CD4-positive, CD25-positive, alpha-beta regulatory T cell (primary cell): ENCODE measurements around the gene MAB21L4. TPM values are rescaled to one million over a fixed set of nuclear protein-coding genes. Genes with fewer than 3 reads are reported as not detected.

Experiments
- ATAC-seq, 2 donors: fragments of 150-1000 bp; cut with Tn5 transposase; one replicate each; pipeline ENCODE4 v1.10.0; 2021; ENCODE audit warnings: low read depth in 2 of 2, moderate number of reproducible peaks in 2 of 2, moderate library complexity in 1 of 2
- DNase-seq, 3 donors: peaks; one replicate each; pipeline versions ENCODE4 v3.0.0 to v3.0.0-alpha.2; 2012 to 2022; ENCODE audit warnings: mixed read lengths in 1 of 3
- H3K27ac ChIP-seq: one replicate; pipeline ENCODE4 v1.7.0; 2013; ENCODE audit warnings: mild to moderate bottlenecking, low read length; ENCODE audit not compliant: insufficient read depth, poor library complexity, severe bottlenecking
- H3K27me3 ChIP-seq: one replicate; pipeline ENCODE4 v1.7.0; 2013; ENCODE audit warnings: low read length; ENCODE audit not compliant: control insufficient read depth, insufficient read depth
- H3K36me3 ChIP-seq: one replicate; pipeline ENCODE4 v1.7.0; 2013; ENCODE audit warnings: mild to moderate bottlenecking, low read length, moderate library complexity; ENCODE audit not compliant: control insufficient read depth, insufficient read depth
- H3K4me1 ChIP-seq: 2 replicates; pipeline ENCODE4 v1.7.0; 2013; ENCODE audit warnings: mild to moderate bottlenecking, low read length; ENCODE audit not compliant: insufficient read depth, control insufficient read depth, poor library complexity, severe bottlenecking
- H3K4me3 ChIP-seq: one replicate; pipeline ENCODE4 v1.7.0; 2013; ENCODE audit warnings: low read depth, mild to moderate bottlenecking, low read length, moderate library complexity
- H3K9me3 ChIP-seq, 2 experiments: 1 replicate in 1 of 2; 2 replicates in 1 of 2; pipeline ENCODE4 v1.7.0; 2013; ENCODE audit warnings: low read length in 2 of 2, mild to moderate bottlenecking in 1 of 2, moderate library complexity in 1 of 2; ENCODE audit not compliant: control insufficient read depth in 2 of 2
- H3K27ac Mint-ChIP-seq, 3 donors: one replicate each; pipeline ENCODE4 v1.8.0; 2020 to 2022; ENCODE audit warnings: mild to moderate bottlenecking in 3 of 3, mixed read lengths in 3 of 3, moderate library complexity in 2 of 3
- H3K27me3 Mint-ChIP-seq: one replicate; pipeline ENCODE4 v1.8.0; 2022; ENCODE audit warnings: mild to moderate bottlenecking, mixed read lengths
- H3K36me3 Mint-ChIP-seq: one replicate; pipeline ENCODE4 v1.8.0; 2020; ENCODE audit warnings: mixed read lengths
- H3K4me1 Mint-ChIP-seq, 4 donors: one replicate each; pipeline ENCODE4 v1.8.0; 2020 to 2022; ENCODE audit warnings: mixed read lengths in 4 of 4, mild to moderate bottlenecking in 1 of 4
- H3K4me3 Mint-ChIP-seq, 4 donors: one replicate each; pipeline ENCODE4 v1.8.0; 2020 to 2022; ENCODE audit warnings: mild to moderate bottlenecking in 4 of 4, mixed read lengths in 4 of 4, moderate library complexity in 3 of 4
- H3K9me3 Mint-ChIP-seq, 7 donors: one replicate each; pipeline ENCODE4 v1.8.0; 2020 to 2022; ENCODE audit warnings: mixed read lengths in 7 of 7, mild to moderate bottlenecking in 3 of 7, moderate library complexity in 2 of 7
- polyA plus RNA-seq, 4 donors: library from polyadenylated mRNA; unstranded; fragments of 300-500 nt; fragmentation: Illumina TruSeq; gene quantifications; one replicate each; pipeline ENCODE4 v1.2.3, GENCODE V29; 2021
- total RNA-seq: library from RNA; stranded (reverse); gene quantifications from one replicate; pipeline ENCODE4 v1.2.3, GENCODE V29; 2022

The MAB21L4 gene
- total and polyA plus RNA-seq, 5 donors from 2014 or later: not detected

DNA sequence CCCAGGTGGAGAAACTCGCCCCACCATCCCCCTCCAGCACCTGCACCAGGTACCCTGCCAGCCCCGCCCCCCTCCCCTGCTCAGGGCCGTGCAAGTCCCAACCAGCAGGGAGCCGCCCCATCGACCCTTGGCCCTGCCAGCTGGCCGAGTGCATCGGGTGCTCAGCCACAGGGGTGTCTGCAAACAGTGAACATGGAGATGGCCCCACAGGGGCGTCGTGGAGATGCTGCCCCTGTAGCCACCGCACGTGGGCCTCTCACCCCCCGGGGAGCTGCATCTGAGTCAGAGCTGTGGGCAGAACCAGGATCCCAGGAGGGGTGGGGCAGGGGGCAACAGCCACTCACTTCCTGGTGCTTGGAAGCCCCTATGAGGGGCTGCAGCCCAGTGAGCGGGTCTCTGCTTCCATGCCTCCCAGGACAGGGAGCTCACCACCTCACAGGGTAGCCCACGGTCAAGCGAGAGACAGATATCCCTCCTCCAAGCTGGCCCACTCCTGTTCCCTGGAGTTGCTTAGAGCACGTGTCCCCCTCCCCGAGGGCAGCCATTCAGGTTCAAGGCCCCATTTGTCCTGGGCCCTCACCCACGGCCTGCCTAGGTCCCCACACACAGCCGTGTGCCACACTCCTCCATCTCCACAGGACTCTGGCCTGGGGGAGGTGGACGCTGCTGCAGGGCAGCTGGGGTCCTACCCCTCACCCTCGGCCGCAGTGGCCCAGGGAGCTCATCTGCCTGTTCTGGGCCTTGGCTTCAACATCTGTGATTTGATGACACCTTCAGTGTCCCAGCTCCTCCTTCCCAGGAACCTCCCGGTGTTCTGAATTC lies 1.1 kb upstream of the MAB21L4 start:
- H3K4me1 Mint-ChIP-seq: no peaks in the 10 kb centered on the region
- DNase-seq (no peak), ATAC-seq (no peak)
- Histone ChIP-seq H3K4me1 (no peaks in the 10 kb centered on the region), H3K27me3 (no peaks in the 10 kb centered on the region), H3K36me3 (no peaks in the 10 kb centered on the region), H3K4me3 (no peak overlapping the region), H3K9me3 (no peaks in the 10 kb centered on the region), H3K27ac (no peak overlapping the region)
- H3K27me3 Mint-ChIP-seq: no peaks in the 10 kb centered on the region
- H3K36me3 Mint-ChIP-seq: no peaks in the 10 kb centered on the region
- H3K27ac Mint-ChIP-seq: no peak overlapping the region
- no peak overlapping the region for H3K4me3 Mint-ChIP-seq
- no peaks in the 10 kb centered on the region for H3K9me3 Mint-ChIP-seq

DNA sequence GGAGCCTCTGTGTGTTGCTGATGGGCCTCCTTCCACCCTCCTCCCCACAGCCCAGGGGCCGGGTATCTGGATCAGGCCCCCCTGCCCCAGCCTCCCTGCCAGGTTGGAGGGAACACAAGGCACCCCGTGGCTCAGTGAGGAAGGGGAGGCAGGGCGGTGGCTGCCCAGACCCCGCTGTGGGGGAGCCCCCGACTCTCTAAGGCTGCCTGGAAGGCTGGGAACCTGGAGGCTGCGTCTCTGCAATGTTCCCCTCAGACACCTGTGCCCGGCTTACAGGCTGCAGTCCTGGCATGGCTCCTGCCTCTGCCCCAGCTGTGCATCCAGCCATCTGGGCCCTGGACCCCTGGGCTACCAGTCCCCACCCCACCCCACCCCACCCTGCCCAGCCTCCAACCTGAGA lies 438 bp upstream of the MAB21L4 start:
- Histone ChIP-seq H3K9me3 (no peaks in the 10 kb centered on the region), H3K27me3 (no peaks in the 10 kb centered on the region), H3K36me3 (no peaks in the 10 kb centered on the region), H3K4me1 (no peaks in the 10 kb centered on the region), H3K4me3 (no peak overlapping the region), H3K27ac (no peak overlapping the region)
- H3K27ac Mint-ChIP-seq: no peak overlapping the region
- H3K4me1 Mint-ChIP-seq: no peaks in the 10 kb centered on the region
- H3K4me3 Mint-ChIP-seq: no peak overlapping the region
- H3K9me3 Mint-ChIP-seq: no peaks in the 10 kb centered on the region
- DNase-seq (no peak), ATAC-seq (no peak)
- H3K36me3 Mint-ChIP-seq: no peaks in the 10 kb centered on the region
- no peaks in the 10 kb centered on the region for H3K27me3 Mint-ChIP-seq

DNA sequence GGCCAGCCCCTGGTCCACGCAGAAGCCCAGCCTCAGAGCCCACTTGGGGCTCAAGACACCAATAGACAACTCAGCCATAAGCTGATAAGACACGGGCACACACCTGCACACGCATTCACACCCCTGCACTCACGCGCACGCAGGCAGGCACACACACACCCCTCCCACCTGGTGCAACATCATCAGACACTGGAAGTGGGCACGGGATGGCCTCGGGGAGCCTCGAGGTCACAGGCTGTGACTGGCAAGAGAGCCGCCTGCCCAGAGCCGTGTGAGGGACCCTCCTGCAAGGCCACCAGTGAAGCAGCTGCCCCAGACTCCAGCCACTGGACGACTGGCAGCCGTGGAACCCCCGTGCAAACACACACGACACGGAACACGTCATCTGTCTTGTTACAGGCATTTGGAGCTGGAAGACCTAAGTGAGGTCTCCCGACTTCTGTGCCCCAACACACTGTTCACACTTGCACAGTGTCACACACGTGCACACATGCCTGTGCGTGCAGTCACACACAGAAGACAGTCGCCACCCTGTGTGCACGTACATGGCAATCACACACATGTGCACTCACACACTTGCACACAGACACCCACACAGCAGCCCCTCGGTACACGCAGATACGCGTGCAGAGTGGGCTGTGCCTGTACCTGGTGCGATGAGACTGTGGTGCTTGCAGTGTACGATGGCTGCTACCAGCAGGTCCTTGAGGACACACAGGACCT lies 959 bp downstream of the MAB21L4 start:
- no peaks in the 10 kb centered on the region for H3K36me3 ChIP-seq
- H3K27me3 ChIP-seq: no peaks in the 10 kb centered on the region
- H3K4me1 ChIP-seq: no peaks in the 10 kb centered on the region
- H3K27ac ChIP-seq: no peak overlapping the region
- no peaks in the 10 kb centered on the region for H3K9me3 ChIP-seq
- H3K9me3 Mint-ChIP-seq: no peaks in the 10 kb centered on the region
- no peak overlapping the region for H3K27ac Mint-ChIP-seq
- no peaks in the 10 kb centered on the region for H3K27me3 Mint-ChIP-seq
- H3K4me1 Mint-ChIP-seq: no peaks in the 10 kb centered on the region
- ATAC-seq (no peak), DNase-seq (no peak)
- H3K4me3 ChIP-seq: no peak overlapping the region
- no peaks in the 10 kb centered on the region for H3K36me3 Mint-ChIP-seq
- H3K4me3 Mint-ChIP-seq: no peak overlapping the region

DNA sequence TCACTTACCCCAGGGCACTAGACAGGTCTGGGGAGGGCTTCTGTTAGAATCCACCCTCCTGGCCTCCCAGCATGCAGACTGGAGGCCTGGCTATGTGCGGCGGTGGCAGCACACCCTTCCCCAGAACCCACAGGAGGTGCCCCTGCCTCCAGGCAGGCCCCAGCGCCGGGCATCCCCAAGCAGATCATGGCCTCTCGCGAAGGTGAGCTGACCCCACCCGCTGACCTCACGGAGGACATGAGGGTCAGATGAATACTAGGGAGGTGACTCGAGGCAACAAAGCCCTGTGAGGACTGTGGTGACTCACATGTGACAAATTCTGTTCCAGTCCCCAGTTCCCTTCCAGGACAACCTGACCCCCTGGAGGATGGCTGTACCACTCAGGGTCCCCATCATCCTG lies 1.9 kb downstream of the MAB21L4 start:
- H3K4me3 Mint-ChIP-seq: no peak overlapping the region
- no peaks in the 10 kb centered on the region for H3K4me1 ChIP-seq
- H3K27me3 ChIP-seq: no peaks in the 10 kb centered on the region
- H3K27ac ChIP-seq: no peak overlapping the region
- no peak for ATAC-seq
- no peaks in the 10 kb centered on the region for H3K9me3 Mint-ChIP-seq
- H3K27me3 Mint-ChIP-seq: no peaks in the 10 kb centered on the region
- H3K4me1 Mint-ChIP-seq: no peaks in the 10 kb centered on the region
- no peaks in the 10 kb centered on the region for H3K9me3 ChIP-seq
- no peaks in the 10 kb centered on the region for H3K36me3 Mint-ChIP-seq
- H3K4me3 ChIP-seq: no peak overlapping the region
- no peak overlapping the region for H3K27ac Mint-ChIP-seq
- no peaks in the 10 kb centered on the region for H3K36me3 ChIP-seq
- no peak for DNase-seq

DNA sequence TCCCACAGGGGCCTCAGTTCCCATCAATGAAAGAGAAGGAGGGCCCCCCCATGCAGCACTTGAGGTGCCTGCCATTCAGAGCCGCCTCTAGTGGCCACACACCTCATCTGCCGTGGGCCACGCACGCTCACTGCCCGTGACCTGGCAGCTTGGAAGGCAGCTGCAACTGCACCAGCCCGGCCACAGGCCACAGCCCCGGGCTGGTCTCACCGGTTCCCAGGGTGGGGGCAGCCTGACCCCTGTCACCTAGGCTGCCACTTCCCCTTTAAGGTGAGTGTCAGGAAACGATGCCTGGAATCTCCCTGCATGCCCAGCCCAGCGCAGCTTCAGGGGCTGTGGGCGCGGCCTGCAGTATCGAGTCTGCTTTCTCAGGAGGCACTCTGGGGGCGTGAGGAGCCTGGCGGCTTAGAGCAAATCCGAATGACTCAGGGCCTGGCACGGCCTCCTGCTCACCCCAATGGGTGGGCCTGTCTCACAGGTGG lies 2.6 kb downstream of the MAB21L4 start:
- no peaks in the 10 kb centered on the region for H3K4me1 ChIP-seq
- H3K4me3 ChIP-seq: no peak overlapping the region
- DNase-seq (no peak), ATAC-seq (peak in 1 of 2 donors; percentile 22)
- no peaks in the 10 kb centered on the region for H3K27me3 Mint-ChIP-seq
- H3K4me1 Mint-ChIP-seq: no peaks in the 10 kb centered on the region
- H3K27ac ChIP-seq: no peak overlapping the region
- H3K9me3 ChIP-seq: no peaks in the 10 kb centered on the region
- H3K27me3 ChIP-seq: no peaks in the 10 kb centered on the region
- H3K4me3 Mint-ChIP-seq: no peak overlapping the region
- H3K36me3 Mint-ChIP-seq: no peaks in the 10 kb centered on the region
- H3K27ac Mint-ChIP-seq: no peak overlapping the region
- no peaks in the 10 kb centered on the region for H3K9me3 Mint-ChIP-seq
- no peaks in the 10 kb centered on the region for H3K36me3 ChIP-seq

DNA sequence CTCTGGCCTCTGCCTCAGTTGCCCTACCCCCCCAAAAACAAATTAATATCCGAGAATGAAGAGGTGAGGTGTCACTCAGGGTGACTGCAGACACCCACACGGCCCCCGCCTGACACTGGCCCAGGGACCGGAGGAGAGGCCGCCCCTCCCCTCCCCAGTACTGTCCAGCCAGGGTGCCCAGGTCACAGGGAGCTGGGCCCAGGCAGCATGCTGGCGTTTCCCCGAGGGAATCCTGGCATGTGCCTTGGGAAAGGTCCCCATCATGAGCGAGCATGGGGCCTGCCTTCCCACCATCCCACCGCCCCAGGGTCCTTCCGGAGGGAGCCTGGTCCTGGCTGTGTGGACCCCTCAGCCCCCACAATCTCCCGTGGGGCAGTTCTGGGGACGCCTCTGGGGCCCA lies 3.0 kb downstream of the MAB21L4 start:
- Mint-ChIP-seq H3K36me3 (no peaks in the 10 kb centered on the region), H3K27ac (no peak overlapping the region), H3K4me1 (no peaks in the 10 kb centered on the region), H3K27me3 (no peaks in the 10 kb centered on the region), H3K4me3 (no peak overlapping the region), H3K9me3 (no peaks in the 10 kb centered on the region)
- no peaks in the 10 kb centered on the region for H3K36me3 ChIP-seq
- DNase-seq (no peak), ATAC-seq (no peak)
- H3K4me3 ChIP-seq: no peak overlapping the region
- no peaks in the 10 kb centered on the region for H3K4me1 ChIP-seq
- H3K27ac ChIP-seq: no peak overlapping the region
- H3K27me3 ChIP-seq: no peaks in the 10 kb centered on the region
- no peaks in the 10 kb centered on the region for H3K9me3 ChIP-seq

DNA sequence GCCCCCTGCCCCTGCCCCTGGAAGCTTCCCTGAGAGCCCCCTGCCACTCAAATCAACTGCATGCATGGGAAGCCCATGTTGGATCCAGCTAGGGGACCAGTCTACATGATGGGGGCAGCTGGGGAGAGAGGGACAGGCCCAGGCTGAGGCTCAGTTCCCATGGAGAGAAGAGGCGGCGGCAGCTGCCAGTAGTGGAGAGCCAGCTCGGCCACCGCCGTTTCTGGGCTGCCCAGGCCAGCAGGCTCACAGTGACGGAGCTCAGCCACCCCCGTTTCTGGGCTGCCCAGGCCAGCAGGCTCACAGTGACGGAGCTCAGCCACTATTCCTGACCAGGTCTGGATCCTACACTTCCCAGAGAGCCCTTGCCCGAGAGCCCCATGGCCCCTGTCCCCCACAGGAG lies 3.6 kb downstream of the MAB21L4 start:
- DNase-seq: no peak
- no peaks in the 10 kb centered on the region for H3K9me3 Mint-ChIP-seq
- H3K27ac Mint-ChIP-seq: no peak overlapping the region
- Histone ChIP-seq H3K27ac (no peak overlapping the region), H3K36me3 (no peaks in the 10 kb centered on the region), H3K9me3 (no peaks in the 10 kb centered on the region), H3K4me1 (no peaks in the 10 kb centered on the region), H3K4me3 (no peak overlapping the region), H3K27me3 (no peaks in the 10 kb centered on the region)
- H3K27me3 Mint-ChIP-seq: no peaks in the 10 kb centered on the region
- no peak for ATAC-seq
- no peaks in the 10 kb centered on the region for H3K36me3 Mint-ChIP-seq
- no peak overlapping the region for H3K4me3 Mint-ChIP-seq
- no peaks in the 10 kb centered on the region for H3K4me1 Mint-ChIP-seq
